Esophagus muscularis mucosa (tissue), 3 donors: Measurements from ENCODE around the gene MOGAT1.

Experiments used
- CTCF ChIP-seq, 3 experiments: fragments of 200-600 bp in 2 of 3; fragments of 450-650 bp in 1 of 3; sonication (generic) in 2 of 3; IDR thresholded peaks; one replicate each; pipeline ENCODE4 v1.5.1; 2017 to 2019; ENCODE audit warnings: antibody characterized with exemption in 3 of 3, mild to moderate bottlenecking in 2 of 3, moderate library complexity in 1 of 3
- POLR2A ChIP-seq: fragments of 450-650 bp; IDR thresholded peaks from one replicate; pipeline ENCODE4 v1.6.1; 2017; ENCODE audit warnings: antibody characterized with exemption, moderate library complexity, mild to moderate bottlenecking, low read depth

DNA sequence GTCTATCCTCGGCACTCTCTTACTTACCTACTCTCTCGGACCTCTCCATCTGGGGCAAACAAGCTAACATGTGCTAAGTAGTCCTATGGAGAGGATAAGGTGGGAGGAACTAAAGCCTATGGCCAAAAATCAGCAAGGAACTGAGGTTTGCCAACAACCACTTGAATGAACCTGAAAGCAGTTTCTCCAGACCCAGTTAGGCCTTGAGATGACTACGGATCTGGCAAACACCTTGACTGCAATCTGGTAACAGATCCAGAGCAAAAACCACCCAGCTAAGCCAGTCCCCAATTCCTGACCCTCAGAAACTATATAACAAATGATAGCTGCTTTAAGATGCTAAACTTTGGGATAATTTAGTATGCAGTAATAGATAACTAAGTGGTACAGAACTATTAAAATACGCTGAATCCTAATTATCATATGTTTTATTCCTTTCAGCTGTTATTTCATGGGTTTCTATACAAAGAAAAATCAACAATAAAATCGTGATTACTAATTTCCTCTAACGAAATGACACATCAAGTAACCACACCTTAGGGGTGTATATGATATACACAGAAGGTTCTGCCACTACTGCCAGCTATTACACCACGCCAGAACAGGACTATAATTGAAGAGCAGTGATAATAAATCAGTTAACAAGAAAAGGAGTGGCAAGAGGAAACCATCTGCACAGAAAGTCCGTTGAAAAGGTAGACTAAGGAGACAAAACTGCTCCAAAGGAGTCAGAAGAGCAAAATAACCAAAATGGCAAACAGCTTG is 18.8 kb upstream of the MOGAT1 start:
- TF ChIP-seq CTCF (IDR thresholded peaks at IDR 0.05) (no peak), POLR2A (no peak)
